GM12878 (cell line): Measurements from ENCODE around the gene LMTK2. TPM values are rescaled to one million over a fixed set of nuclear protein-coding genes. Genes with fewer than 3 reads are reported as not detected.

ENCODE experiments used
- ATAC-seq: fragments of 200-7000 bp; cut with Tn5 transposase; 3 replicates; pipeline ENCODE4 v1.9.1; 2020; ENCODE audit warnings: mild to moderate bottlenecking, moderate library complexity
- BruUV-seq: library from RNA; stranded (reverse); fragments of 400-500 nt; replicated peaks from 2 replicates; lab custom pipeline; 2021; lab: Mats Ljungman, UMichigan
- CTCF ChIA-PET: fragments of 300-600 bp; sonication (Branson Sonifier 250); formaldehyde crosslinking; extraction: SDS; loops from one replicate; lab custom pipeline; 2021; ENCODE audit warnings: inconsistent platforms; lab: Yijun Ruan, JAX
- POLR2A ChIA-PET: fragments of 350-600 bp; formaldehyde crosslinking; extraction: SDS; loops from one replicate; lab custom pipeline; 2021; ENCODE audit warnings: inconsistent platforms; lab: Charles Lee
- RAD21 ChIA-PET: fragments of 300-600 bp; sonication (Branson Sonifier 250); formaldehyde crosslinking; loops from one replicate; lab custom pipeline; 2023; ENCODE audit warnings: antibody characterized with exemption; ENCODE audit not compliant: unreplicated experiment; lab: Charles Lee
- SMC1A ChIA-PET: fragments of 300-600 bp; sonication (Branson Sonifier 250); formaldehyde crosslinking; loops from one replicate; lab custom pipeline; 2023; ENCODE audit not compliant: unreplicated experiment, uncharacterized antibody; lab: Charles Lee
- DNase-seq: peaks from one replicate; pipeline ENCODE4 v3.0.0-alpha.2; 2011; ENCODE audit warnings: low read depth, low spot score
- FAIRE-seq: peaks from 3 replicates; lab custom pipeline; 2011; peaks lifted over from hg19 to GRCh38; lab: Jason Lieb, UNC
- H2AFZ ChIP-seq: 2 replicates; pipeline ENCODE4 v1.6.0; 2011; ENCODE audit warnings: low read depth, low read length, control low read depth; ENCODE audit not compliant: control insufficient read depth
- H3K27ac ChIP-seq: 2 replicates; pipeline ENCODE4 v1.5.1; 2011; ENCODE audit warnings: control low read depth; ENCODE audit not compliant: control insufficient read depth, insufficient read depth
- H3K27me3 ChIP-seq, 2 experiments: replicated peaks in 1 of 2; 2 replicates each; pipeline versions ENCODE4 v1.6.0 to v1.6.1; 2011; ENCODE audit warnings: low read length in 1 of 2; ENCODE audit not compliant: control insufficient read depth in 2 of 2, insufficient read depth in 2 of 2
- H3K36me3 ChIP-seq, 2 experiments: 2 replicates each; pipeline ENCODE4 v1.5.1; 2011; ENCODE audit warnings: low read length in 1 of 2; ENCODE audit not compliant: control insufficient read depth in 2 of 2, insufficient read depth in 2 of 2
- H3K4me1 ChIP-seq: 2 replicates; pipeline ENCODE4 v1.6.1; 2011; ENCODE audit warnings: mild to moderate bottlenecking, low read length, moderate library complexity, mixed read lengths; ENCODE audit not compliant: control insufficient read depth, insufficient read depth
- H3K4me2 ChIP-seq: 2 replicates; pipeline ENCODE4 v1.6.0; 2011; ENCODE audit warnings: control low read depth; ENCODE audit not compliant: control insufficient read depth, insufficient read depth
- H3K4me3 ChIP-seq: fragments of 200-600 bp; sonication (generic); 2 replicates; pipeline ENCODE4 v1.5.1; 2016
- H3K79me2 ChIP-seq: 2 replicates; pipeline ENCODE4 v1.6.0; 2011; ENCODE audit warnings: low read length; ENCODE audit not compliant: control insufficient read depth, insufficient read depth
- H3K9ac ChIP-seq: 2 replicates; pipeline ENCODE4 v1.8.0; 2011; ENCODE audit warnings: low read length, control low read depth, mixed read lengths; ENCODE audit not compliant: control insufficient read depth, insufficient read depth
- H3K9me3 ChIP-seq: replicated peaks from 3 replicates; pipeline ENCODE4 v1.5.1; 2011; ENCODE audit warnings: mild to moderate bottlenecking, low read length; ENCODE audit not compliant: control insufficient read depth, insufficient read depth
- H4K20me1 ChIP-seq: 2 replicates; pipeline ENCODE4 v1.6.0; 2011; ENCODE audit not compliant: control insufficient read depth, insufficient read depth
- BCL11A ChIP-seq: IDR thresholded peaks from 2 replicates; pipeline ENCODE4 v1.6.1; 2011; ENCODE audit warnings: low read depth, low read length
- BHLHE40 ChIP-seq, 2 experiments: fragments of 450-650 bp in 1 of 2; IDR thresholded peaks; 2 replicates each; pipeline ENCODE4 v1.6.1; 2011 to 2017; ENCODE audit warnings: low read depth in 2 of 2, borderline replicate concordance in 1 of 2, improper control_type of control experiment in 1 of 2, low read length in 1 of 2, mild to moderate bottlenecking in 1 of 2
- CBX5 ChIP-seq: sonication (generic); IDR thresholded peaks from 2 replicates; pipeline ENCODE4 v1.6.1; 2016; ENCODE audit warnings: low read depth, moderate library complexity, mild to moderate bottlenecking, inconsistent platforms
- CREB1 ChIP-seq: IDR thresholded peaks from 2 replicates; pipeline ENCODE4 v1.6.1; 2012; ENCODE audit warnings: low read depth, mild to moderate bottlenecking, inconsistent platforms
- FOS ChIP-seq: IDR thresholded peaks from 3 replicates; pipeline ENCODE4 v1.6.1; 2011; ENCODE audit warnings: borderline replicate concordance; ENCODE audit not compliant: insufficient read length; ENCODE audit errors: extremely low read depth
- IKZF2 ChIP-seq, 2 experiments: fragments of 450-650 bp; IDR thresholded peaks; 2 replicates each; pipeline ENCODE4 v1.6.1; 2017; ENCODE audit warnings: mild to moderate bottlenecking in 2 of 2, moderate library complexity in 2 of 2
- MYB ChIP-seq: fragments of 150-350 bp; IDR thresholded peaks from 2 replicates; pipeline ENCODE4 v1.6.1; 2014; ENCODE audit warnings: mild to moderate bottlenecking, low read depth, low read length, borderline replicate concordance
- NR2C1 ChIP-seq: fragments of 450-650 bp; IDR thresholded peaks from 2 replicates; pipeline ENCODE4 v1.6.1; 2017; ENCODE audit warnings: antibody characterized with exemption, mild to moderate bottlenecking, moderate library complexity
- SPI1 ChIP-seq: IDR thresholded peaks from 2 replicates; pipeline ENCODE4 v1.6.1; 2011; ENCODE audit warnings: low read depth, mild to moderate bottlenecking, low read length, moderate library complexity, borderline replicate concordance; ENCODE audit not compliant: insufficient read depth
- SRF ChIP-seq, 2 experiments: IDR thresholded peaks; 2 replicates each; pipeline ENCODE4 v1.6.1; 2011; ENCODE audit warnings: low read depth in 2 of 2, low read length in 2 of 2, mild to moderate bottlenecking in 1 of 2, moderate library complexity in 1 of 2
- TCF12 ChIP-seq: IDR thresholded peaks from 2 replicates; pipeline ENCODE4 v1.6.1; 2011; ENCODE audit warnings: low read depth, mild to moderate bottlenecking, low read length
- WGBS: methylation state at CpG from one replicate; pipeline ENCODE4 v1.1.6; 2016; ENCODE audit warnings: low lambda C conversion rate; ENCODE audit not compliant: insufficient replicate concordance, insufficient coverage; ENCODE audit errors: missing lambda C conversion rate; 5-methylcytosine and 5-hydroxymethylcytosine counted together
- in situ Hi-C: fragments of 300-500 bp; cut with MboI; formaldehyde crosslinking; loops from 9 replicates; pipeline ENCODE4 v1.14.3; 2018; ENCODE audit warnings: mixed read lengths
- intact Hi-C: fragments of 100-400 bp; cut with micrococcal nuclease; formaldehyde crosslinking; loops from one replicate; pipeline ENCODE4 v1.14.2; 2022; ENCODE audit not compliant: unreplicated experiment
- polyA plus RNA-seq, 11 experiments: library from polyadenylated mRNA; depleted of rRNA in 4 of 11; unstranded in 6 of 11; stranded (reverse) in 5 of 11; fragments of >200 nt; fragmentation: Nextera tagmentation in 4 of 11; fragmentation: Illumina TruSeq in 1 of 11; extraction: Ambion mirVana in 4 of 11; extraction: Trizol in 1 of 11; gene quantifications; 1 replicate in 1 of 11; 2 replicates in 10 of 11; pipeline versions ENCODE4 v1.2.1 to v1.2.3, GENCODE V29; 2011 to 2016; ENCODE audit warnings: inconsistent platforms in 2 of 11, missing spikeins in 2 of 11, low read depth in 1 of 11
- total RNA-seq, 4 experiments: library from RNA; depleted of rRNA in 3 of 4; stranded (reverse); fragments of >200 nt in 3 of 4; fragmentation: Illumina TruSeq in 1 of 4; extraction: Trizol in 1 of 4; gene quantifications; 2 replicates each; pipeline versions ENCODE4 v1.2.1 to v1.2.3, GENCODE V29; 2013 to 2021

The LMTK2 gene
- total and polyA plus RNA-seq, 10 of the 15 experiments (the other 5 are each of a cell fraction or from before 2014, with no cell fraction given), result 0.68 to 8.7 (median 4.6) TPM

DNA sequence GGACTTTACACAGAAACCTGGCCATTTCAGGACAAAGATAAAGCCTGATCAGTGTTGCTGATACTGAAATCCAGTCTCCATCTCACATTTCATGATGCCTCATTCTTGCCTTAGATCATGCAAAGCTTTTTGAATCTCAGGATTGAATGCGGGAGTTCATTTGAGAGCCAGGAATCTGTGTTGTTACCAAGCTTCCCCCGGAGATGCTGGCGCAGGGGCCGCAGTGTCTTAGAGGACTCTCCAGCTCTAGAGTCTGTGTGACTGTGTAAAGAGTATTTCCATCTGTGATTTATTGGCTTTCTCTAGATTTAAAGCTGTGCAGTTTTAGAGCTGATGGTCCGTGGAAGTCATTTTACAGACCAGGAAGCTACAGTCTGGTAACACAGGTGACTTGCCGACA lies 32.0 kb downstream of the LMTK2 start:
- Histone ChIP-seq H3K36me3 (peaks cover 0 to 6% of the 10 kb centered on the region in 2 experiments; a peak in 2 of 4 replicates), H3K4me2 (no peak overlapping the region), H3K9me3 (no peaks in the 10 kb centered on the region), H3K27me3 (no peaks in the 10 kb centered on the region), H3K9ac (no peak overlapping the region), H3K4me1 (peaks cover 19% of the 10 kb centered on the region), H3K27ac (no peak overlapping the region), H3K79me2 (no peaks in the 10 kb centered on the region), H2AFZ (no peak overlapping the region), H3K4me3 (no peak overlapping the region), H4K20me1 (peaks cover 10% of the 10 kb centered on the region; the same call in 1 of the 2 replicates)
- 98% methylated on average over 6 of the region's 6 CpGs for WGBS
- ChIA-PET RAD21 (no interaction called here), POLR2A (no interaction called here), CTCF (interaction anchor here (0.6 to 0.8 kb wide), 3 partner anchors 9 to 159 kb away, joined by 3 to 4 read pairs (median 3); no protein-coding TSS in a partner anchor), SMC1A (interaction anchor here (0.8 to 1.2 kb wide), 3 partner anchors 26 to 30 kb away, joined by 3 to 4 read pairs (median 3); no protein-coding TSS in a partner anchor)
- TF ChIP-seq NR2C1 (no peak), MYB (no peak), CBX5 (no peak), BHLHE40 (IDR thresholded peaks at IDR 0.05; ENCODE audit: borderline replicate concordance in 1 of 2, low read depth in 2 of 2, low read length in 1 of 2) (no peak), TCF12 (no peak), SPI1 (no peak), BCL11A (no peak), SRF (IDR thresholded peaks at IDR 0.05; ENCODE audit: low read depth in 2 of 2, low read length in 2 of 2) (no peak), FOS (no peak), CREB1 (no peak), IKZF2 (IDR thresholded peaks at IDR 0.05) (no peak)
- no TSS peak for BruUV-seq
- intact Hi-C loops (no loop called here), in situ Hi-C loops (no loop called here)
- FAIRE-seq (no peak), DNase-seq (no peak), ATAC-seq (no peak)
